ENCODE data around the gene MAML3.

DNA sequence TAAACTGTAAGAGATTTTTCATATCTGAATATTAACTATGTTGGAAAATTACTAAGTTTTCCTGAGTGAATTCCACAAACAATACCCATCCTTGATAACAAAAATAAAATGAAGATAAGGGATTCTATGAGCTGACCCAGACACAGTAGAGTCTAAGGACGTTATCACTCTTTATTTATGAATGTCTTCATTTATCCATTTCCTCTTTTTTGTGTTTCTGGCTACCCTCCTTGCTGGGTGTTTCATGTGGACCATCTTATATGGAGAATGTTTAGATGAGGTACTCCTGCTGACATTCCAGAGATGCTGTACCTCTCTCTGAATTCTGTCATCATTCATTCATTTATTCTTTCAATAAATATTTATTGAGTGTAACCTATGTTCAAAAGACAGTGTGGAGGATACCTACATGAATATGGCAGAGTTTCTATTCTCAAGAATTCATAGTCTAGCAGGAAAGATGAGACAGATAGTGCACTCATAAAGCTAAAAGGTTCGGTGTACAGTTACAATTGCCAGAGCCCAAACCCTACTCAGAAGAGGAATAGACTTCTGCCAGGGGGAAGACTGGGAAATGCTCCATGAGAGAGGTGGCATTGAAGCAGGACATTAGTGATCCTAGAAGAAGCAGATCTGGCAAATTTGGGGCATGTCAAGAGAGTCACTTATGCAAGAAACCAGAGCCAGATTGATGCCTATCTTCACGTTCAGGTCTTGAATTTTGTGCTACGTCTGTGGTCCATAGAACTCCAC is 195.8 kb downstream of the MAML3 start:
- TF ChIP-seq, protein P1, sequence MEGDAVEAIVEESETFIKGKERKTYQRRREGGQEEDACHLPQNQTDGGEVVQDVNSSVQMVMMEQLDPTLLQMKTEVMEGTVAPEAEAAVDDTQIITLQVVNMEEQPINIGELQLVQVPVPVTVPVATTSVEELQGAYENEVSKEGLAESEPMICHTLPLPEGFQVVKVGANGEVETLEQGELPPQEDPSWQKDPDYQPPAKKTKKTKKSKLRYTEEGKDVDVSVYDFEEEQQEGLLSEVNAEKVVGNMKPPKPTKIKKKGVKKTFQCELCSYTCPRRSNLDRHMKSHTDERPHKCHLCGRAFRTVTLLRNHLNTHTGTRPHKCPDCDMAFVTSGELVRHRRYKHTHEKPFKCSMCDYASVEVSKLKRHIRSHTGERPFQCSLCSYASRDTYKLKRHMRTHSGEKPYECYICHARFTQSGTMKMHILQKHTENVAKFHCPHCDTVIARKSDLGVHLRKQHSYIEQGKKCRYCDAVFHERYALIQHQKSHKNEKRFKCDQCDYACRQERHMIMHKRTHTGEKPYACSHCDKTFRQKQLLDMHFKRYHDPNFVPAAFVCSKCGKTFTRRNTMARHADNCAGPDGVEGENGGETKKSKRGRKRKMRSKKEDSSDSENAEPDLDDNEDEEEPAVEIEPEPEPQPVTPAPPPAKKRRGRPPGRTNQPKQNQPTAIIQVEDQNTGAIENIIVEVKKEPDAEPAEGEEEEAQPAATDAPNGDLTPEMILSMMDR (IDR thresholded peaks at IDR 0.05) = no peak
- TF ChIP-seq POLR2AphosphoS5 (IDR thresholded peaks at IDR 0.05) = no peak
- no peak for TF ChIP-seq POLR2A (IDR thresholded peaks at IDR 0.05)
- TF ChIP-seq EP300 (IDR thresholded peaks at IDR 0.05) = no peak

All from suprapubic skin (tissue), 4 donors.